OCI-LY3 (cell line): ENCODE results near the gene NPIPB9.
"Not testable (repeated sequence)": the region's sequence is repeated elsewhere in the genome, so short reads cannot be mapped to it uniquely, and the experiment has no call there.

ENCODE experiments used
- CTCF ChIP-seq: fragments of 200-600, 300-600 bp; sonication (generic); IDR thresholded peaks from 2 replicates; pipeline ENCODE4 v1.5.1; 2014; ENCODE audit warnings: antibody characterized with exemption, low read length, low read depth
- EZH2phosphoT487 ChIP-seq: fragments of 200-600 bp; shearing (Covaris generic); IDR thresholded peaks from 2 replicates; pipeline ENCODE4 v1.6.1; 2018; ENCODE audit warnings: antibody characterized with exemption, mixed run types, low read depth

GRCh38 chr16:28722852-28723650 is 28.5 kb upstream of the NPIPB9 start:
- not testable (repeated sequence) for TF ChIP-seq CTCF, EZH2phosphoT487
